NCI-H1105 treated with DMSO at 0.1 percent for 48 hours (cell line): Measurements from ENCODE around the gene CACNB2.

ENCODE experiments used
- DNase-seq: peaks from one replicate; lab custom pipeline; 2025; lab: John Stamatoyannopoulos, UW

The CACNB2 gene

DNA sequence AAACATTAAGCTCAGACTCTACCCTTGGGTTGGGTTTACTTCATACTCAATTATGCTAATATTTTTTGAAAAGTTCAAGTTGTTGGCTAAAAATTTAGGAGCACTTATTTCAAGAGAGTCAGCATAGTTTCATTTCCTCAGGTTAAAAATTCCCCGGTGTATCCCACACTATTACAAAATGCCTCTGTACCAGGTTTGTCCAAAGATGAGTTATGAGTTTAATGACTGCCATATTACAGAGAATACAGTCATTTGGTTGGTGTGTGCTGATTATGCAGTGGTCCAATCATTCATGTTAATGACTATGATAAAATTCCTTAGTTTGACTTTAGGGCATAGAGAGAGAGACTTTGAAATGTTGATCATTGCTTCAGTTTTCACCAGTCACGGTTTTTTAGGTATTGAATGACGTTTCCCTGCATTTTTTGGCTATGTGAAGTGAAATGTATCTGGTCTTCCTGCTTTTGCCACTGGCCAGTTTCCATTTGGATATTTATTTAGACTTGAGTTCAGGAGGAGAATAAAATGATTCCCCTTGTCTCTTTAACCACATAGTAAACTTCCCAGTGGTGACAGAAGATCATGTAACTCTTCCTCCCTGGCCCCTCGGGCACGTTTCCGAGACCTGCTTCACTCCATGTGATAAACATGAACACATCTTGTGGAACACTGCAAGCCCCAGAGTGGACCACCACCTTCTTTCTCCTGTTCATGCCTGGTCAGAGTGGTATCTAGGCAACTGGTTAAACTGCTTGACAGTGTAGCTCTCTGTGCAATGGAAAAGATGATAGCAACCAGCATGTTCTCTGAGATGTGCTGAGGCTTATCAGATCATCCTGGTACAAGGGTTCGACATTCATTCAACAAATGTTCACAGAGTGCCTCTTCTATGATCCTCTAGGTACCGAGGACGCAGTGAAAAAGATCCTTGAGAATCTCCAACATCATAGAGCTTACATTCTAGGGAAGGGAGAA lies 153.6 kb downstream of the CACNB2 start:
- no peak for DNase-seq

DNA sequence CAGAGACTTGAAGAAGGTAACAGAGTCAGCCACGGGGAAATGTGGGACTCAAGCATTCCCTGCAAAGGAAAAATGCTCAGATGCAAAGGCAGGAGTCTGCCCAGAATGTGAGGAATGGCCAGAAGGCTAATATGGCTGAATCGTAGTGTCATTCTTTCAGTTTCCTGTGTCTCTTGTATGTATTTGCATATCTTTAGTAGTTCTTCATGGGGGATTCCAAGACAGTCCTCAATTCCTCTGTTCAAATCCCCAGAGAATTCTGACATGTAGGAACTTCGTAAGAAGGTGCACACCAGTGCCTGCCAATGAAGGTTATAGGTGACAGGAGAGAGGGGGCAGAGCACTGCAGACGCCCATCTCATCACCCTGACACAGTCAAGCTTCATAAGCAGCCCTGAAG lies 154.4 kb downstream of the CACNB2 start:
- DNase-seq, result no peak

DNA sequence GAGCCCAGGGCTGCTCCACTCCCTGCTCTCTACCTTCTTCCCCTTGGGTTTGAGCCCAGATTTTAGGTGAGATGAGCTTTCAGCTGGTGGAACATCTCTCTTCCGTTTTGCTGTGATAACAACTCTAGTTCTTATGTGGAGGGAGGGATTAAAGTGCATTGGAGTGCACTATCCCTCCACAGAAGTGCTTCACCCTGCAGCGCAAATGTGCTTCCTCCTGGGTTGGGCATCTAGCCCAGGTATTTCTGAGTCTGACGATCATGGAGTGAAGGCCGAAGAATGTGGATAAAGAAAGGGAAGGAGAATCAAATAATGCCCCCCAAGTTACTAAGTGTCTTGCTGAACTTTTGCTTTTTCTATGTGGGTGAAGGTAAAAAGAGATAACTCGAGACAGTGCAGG lies 157.4 kb downstream of the CACNB2 start:
- DNase-seq, result no peak

DNA sequence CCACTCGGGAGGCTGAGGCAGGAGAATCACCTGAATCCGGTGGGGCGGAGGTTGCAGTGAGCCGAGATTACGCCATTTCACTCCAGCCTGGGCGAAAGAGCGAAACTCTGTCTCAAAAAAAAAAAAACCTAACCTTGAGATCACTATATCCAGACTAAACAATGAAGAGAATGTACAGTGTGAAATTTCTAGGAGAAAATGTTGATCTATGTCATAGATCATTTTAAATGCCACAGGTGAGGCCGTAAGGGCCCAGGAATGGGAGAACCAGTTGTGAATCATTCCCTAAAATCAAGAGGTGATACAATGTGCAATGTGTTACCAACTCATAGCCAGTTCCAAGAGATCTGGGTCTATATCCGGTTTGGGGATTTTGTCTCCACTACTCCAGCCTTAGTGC lies 158.0 kb downstream of the CACNB2 start:
- no peak for DNase-seq

DNA sequence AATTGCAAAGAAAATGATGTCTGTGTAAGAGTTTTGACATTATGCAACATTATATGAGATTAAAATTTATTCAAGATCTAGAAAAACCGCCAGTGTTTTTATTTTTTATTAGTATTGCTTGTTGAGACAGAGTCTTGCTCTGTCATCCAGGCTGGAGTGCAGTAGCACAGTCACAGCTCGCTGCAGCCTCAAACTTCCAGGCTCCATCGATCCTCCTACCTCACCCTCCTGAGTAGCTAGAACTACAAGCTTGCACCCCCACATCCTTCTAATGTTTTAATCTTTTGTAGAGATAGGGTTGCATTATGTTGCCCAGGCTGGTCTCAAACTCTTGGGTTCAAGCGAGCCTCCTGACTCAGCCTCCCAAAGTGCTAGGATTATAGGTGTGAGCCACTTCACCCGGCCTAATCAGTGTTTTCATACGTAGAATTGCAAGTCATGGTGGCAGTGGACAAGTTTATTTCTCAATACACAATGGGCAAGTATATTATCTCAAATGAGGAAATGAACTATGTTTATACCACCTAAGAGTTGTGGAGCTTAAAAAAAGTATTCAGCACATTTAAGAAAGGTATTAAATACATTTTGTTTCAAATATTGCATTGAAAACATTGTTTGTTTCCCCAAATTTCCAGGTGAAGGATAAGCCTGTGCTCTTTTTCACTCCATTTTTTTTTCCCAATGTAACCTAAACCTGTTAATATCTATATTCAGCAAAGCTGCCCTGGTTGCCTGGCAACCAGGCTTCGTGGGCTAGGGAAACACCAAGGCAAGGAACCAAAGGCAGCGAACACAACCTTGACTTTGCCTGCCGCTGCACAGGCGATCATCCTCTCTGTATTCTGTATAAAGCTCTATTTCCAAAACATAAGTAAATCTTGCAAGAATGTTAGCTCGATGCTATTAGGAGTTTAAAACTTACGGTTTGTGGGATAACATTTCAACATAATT lies 163.9 kb downstream of the CACNB2 start:
- DNase-seq, result no peak

DNA sequence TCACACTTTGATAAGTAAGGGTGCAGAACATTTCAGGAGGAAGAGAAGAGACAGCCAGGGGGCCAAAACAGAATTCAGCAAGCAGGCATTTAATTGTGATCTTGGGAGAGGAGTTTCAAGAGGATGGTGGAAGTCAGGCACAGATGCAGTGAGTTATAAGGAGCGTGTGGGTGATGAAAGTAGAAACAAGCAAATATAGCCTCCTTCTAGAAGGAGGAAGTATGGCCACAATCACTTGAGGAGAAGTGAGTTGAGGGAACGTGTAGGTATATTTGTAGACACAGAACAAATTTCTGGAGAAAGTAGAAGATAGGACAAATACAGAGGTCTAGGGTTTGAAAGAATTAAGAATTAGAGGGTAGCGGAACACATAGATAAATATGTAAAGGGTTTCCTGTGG lies 165.8 kb downstream of the CACNB2 start:
- no peak for DNase-seq

DNA sequence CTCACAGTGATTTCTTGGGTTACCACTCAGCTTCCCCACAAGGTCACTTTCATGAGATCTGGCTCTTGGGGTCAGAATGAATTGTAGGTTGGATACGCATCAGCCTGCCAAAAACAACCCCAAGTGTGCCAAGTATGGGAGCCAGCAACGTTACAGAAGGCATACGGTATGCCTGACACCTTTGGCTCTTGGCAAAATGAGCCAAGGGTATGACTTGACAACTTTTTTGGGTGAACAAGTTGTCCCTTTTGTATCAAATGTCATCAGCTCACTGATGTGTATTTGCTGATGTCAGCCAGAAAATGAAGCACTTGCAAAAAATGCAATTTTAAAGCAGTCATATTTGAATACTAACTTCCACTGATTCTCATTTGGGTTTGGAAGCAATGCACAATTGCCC lies 168.4 kb downstream of the CACNB2 start:
- no peak for DNase-seq

DNA sequence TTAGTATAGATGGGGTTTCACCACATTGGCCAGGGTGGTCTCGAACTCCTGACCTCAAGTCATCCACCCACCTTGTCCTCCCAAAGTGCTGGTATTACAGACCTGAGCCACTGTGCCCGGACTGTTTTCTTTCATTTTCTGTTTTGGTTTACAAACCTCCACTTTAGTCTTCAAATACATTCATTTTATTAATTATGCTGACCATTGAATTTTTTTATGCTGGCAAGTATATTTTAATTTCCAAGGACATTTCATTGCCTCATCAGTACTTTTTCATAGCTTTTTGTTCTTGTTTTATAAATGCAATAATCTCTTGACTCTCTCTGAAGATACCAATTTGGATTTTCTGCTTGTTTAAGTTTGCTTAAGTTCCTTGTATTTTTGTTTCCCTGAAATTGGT lies 170.5 kb downstream of the CACNB2 start:
- DNase-seq, result no peak

DNA sequence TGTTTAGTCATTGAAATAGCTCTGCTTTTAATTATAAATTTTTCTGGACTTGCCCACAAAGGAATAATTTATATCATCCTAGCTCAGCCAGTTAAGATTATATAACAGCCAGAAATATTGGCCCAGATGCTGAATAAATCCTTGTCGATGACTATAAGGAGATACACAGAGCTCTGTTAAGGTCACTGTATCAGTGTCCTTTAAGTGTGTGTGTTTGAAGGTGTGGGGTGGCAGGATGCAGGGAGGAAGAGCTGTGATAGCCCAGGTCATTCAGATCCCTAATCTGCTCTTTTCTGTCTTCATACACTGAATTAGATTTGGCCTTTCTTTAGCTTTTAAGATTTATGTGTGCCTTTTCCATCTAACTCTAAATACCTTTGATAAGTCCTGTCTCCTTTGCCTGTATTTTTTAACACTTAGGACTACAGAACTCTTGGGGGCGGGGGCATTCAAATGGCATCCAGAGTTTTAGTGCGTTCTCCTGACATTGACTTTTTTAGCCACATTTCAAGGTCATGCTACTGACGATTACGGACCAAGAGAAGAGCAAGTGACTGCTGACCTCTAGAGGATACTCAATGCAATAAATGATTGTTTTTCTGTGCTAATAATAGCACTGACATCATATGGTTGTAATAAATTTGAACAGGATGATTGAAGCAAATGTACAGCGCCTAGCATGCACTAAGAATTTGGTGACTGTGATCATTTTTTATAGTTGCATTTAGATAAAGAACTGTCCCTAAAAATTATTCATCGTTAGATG lies 172.3 kb downstream of the CACNB2 start:
- peak; percentile 26 for DNase-seq

DNA sequence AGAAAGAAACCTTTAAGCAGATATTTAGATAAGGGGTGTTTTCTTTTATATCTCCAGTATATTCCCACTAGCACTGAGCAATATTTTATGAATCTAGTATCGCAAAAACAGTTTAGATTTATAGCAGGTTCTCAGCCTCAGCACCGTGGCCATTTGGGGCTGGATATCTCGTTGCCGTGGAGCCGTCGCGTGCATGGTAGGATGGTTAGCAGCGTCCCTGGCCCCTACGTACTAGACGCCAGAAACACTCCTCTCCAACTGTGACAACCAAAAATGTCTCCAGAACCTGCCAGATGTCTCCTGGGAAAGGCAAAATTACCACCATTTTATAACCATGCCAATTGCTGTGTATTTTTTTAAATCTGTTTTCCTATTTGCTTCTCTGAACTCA lies 172.9 kb downstream of the CACNB2 start:
- no peak for DNase-seq

DNA sequence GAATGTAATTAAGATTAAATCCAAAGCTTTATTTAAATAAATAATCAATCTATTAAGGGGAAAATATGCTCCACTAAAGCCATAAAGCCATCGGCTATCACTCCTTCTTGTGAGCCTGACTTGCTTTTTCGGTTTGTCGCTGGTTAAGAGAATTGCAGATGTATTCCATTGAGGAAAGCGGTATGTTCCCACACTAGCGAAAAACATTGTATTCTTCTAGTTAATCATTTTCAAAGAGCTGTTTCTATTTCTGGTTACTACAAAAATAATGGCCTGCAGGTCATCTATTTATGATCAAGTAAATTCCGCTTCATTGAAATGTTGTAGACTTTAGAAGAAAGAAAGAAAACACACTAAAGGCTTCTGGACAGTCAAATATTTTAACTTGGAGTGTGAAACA lies 173.4 kb downstream of the CACNB2 start:
- DNase-seq, result no peak

DNA sequence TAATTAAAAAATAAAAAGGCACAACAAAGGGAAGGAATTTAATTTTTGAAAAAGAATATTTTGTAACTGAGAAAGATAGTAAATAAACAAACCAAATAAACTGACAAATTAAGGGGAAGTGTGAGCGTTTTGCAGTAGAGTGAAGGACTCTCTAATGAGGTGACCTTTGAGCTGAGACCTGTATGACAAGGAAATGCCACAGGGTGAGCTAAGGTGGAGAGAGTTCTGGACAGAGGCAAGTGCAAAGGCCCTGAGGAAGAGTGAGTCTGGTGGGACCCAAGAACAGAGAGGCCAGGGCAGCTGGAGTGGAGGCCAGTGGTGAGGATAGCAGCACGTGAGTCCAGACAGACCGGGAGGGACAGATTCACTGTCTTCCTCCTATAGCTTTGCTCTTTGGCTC lies 179.4 kb downstream of the CACNB2 start:
- DNase-seq, result no peak

DNA sequence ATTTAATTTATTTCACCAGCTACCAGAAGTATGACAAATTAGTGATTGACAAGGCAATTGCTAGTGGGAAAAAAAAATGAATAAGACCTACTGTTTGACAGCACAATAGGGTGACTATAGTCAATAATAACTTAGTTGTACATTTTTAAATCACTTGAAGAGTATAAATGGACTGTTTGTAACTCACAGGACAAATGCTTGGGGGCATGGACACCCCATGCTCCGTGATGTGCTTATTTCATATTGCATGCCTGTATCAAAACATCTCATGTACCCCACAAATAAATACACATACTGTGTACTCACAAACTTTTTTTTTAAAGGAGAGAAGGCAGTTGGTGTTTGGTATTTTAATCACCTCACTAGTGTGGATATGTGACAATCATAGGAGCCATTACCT lies 181.1 kb downstream of the CACNB2 start:
- DNase-seq, result no peak

DNA sequence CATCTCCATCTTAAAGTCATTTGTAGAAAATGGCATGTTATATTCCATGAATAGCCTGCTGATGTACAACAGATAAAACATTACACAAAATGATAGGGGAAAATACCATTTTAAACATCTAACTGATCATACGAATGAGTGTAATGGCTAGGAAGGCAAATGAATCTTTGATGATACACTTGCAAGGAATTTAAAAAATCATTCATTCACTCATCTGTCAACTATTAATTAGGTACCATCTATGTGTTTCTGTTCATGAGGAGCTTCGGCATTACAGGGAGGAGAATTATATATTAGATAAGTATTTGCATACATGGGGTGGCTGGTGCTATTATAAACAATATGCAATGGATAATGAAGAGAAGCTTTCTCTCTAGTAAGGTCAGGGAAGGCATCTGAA lies 183.7 kb downstream of the CACNB2 start:
- no peak for DNase-seq

DNA sequence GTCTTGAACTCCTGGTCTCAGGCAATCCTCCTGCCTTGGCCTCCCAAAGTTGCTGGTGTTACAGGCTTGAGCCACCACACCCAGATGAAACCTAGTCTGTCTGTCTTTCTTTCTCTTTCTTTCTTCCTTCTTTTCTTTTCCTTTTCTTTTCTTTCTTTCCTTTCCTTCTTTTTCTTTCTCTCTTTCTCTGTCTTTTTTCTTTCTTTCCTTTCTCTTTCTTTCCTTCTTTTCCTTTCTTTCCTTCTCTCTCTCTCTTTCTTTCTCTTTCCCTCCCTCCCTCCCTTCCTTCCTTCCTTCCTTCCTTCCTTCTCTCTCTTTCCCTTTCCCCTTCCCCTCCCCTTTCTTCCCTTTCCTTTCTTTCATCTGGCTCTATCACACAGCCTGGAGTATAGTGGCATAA lies 185.2 kb downstream of the CACNB2 start:
- no peak for DNase-seq

DNA sequence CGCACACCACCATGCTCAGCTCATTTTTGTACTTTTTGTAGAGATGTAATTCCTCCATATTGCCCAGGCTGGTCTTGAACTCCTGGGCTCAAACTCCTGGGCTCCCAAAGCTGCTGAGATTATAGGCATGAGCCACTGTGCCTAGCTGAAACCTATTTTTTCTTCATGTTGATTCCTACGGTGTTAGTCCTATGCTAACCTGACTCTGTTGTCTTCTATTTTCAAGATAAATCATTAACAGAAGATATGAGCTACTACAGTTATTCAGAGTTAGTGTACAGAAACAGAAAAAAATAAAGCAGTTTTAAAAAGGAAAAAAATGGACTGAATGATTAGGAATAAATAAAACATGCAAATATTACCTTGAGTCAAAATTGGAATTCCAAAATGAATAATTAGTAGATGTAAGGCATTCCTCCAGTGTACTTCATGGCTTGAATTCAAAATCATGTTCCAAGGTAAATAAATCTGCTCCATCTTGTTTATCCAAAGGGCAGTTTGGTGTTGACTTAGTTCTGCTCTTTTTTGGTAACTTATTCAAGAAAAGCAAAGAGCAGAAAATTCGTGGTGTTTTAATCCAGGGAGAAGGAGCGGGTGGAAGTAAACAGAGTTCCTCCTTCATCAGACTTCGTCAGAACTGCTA lies 185.8 kb downstream of the CACNB2 start:
- no peak for DNase-seq

DNA sequence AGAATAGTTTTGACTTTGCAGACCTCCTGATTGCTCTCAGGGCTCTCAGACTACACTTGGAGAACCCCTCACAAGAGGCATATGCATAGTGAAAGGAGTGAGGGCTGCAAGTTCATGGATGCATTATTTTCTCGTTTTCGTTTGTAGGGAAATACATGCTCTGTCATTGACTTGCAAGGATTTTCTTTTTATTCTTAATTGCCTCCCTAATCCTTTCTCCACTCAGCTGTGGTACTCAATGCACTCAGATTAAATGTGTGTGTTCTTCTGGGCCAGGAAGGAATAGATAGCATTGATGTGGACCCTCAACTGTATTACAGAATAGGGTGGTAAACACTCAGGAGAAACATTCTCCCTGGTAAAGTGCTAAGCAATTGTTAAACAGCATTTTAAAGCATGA lies 188.7 kb downstream of the CACNB2 start:
- DNase-seq, result no peak

DNA sequence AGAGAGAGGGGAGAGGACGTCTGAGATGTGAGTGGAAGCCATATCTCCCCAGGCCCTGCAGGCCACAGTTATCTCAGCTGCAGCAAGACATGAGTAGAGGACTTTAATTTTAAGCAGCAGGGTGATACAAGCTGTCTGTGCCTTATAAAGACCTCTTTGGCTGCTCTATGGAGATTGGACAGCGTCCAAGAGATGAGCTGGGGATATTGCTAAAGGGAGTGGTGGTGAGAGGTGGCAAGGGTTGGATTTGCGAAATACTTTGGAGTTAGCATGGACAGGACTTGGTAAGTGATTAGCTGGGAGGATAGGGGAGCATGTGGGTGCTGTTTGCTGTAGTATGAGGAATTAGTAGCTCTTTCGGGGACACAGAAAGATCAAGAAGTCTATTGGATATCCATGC lies 191.8 kb downstream of the CACNB2 start:
- DNase-seq, result no peak

DNA sequence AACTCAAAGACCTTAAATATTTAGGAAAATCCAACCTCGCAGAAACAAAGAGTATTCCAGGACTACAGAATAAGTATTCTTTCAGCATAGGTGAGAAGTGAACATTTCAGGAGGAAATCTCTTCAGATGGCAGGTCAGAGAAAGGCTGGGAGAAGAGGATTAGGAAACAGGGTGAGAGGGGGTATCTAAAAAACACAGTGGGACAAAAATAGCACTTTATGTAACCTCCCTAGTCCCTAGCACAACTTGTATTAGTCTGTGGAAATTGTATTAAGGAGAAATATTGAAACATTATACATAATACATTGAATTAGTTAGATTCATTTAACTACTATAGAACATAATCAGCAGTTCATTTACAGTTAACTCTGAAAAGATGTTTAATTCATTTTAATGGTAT lies 192.3 kb downstream of the CACNB2 start:
- no peak for DNase-seq

DNA sequence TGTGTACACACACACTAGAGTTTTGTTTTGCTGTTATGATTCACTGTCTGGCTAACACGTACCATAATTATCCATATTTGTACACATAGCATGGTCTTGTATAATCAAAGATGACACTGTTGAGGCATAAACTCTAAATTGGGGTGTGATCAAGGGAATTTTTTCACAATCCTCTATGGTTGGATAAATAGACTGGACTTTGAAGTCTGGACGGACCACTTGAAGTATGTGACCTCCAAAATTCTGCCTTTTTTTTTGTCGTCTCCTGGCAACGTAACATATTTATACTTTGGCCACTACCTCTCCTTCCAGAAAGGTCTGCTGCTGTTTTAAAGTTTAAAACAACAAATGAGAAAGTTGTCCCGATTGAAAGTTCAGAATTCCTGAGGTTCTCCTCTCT lies 193.4 kb downstream of the CACNB2 start:
- DNase-seq, result no peak

DNA sequence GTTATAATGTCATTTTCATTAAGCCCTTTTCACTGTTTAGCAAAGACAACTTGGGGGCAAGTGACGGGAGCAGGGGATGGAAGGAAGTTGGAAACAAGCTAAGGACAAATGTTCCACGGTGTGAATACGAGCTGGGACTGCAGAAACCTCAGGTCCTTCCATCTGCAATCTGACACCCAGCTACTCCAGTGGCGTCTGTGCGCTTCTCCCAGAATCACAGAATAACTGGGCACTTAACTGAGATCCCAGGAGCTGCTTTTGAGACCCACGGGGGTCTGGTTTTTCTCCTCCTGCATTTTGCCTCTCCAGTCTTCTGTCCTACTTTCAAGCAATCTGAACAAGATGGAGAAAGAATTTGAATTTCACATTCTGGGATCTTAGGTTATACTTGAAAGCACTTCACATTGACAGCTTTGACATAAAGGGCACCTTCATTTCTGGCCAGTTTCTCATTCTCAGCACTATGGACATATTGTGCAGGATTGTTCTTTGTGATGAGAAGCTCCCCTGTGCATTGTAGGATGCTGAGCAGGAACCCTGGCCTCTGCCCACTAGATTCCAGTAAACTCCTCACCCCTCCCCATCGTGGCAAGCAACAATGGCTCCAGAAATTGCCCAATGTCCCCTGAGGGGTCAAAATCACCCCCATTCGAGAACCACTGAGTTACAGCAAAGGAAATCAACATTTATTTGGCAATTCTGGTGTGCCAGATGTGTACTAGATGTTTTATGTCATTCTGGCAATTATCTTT lies 194.1 kb downstream of the CACNB2 start:
- no peak for DNase-seq
